GM18867 (cell line): ENCODE data around the gene DLGAP1.

Experiments
- ATAC-seq: cut with Tn5 transposase; IDR thresholded peaks from one replicate; pipeline ENCODE4 v1.9.1; 2021; ENCODE audit warnings: mild to moderate bottlenecking, moderate library complexity; ENCODE audit not compliant: unreplicated experiment

The DLGAP1 gene

GRCh38 chr18:3794537-3795348 lies 660.4 kb downstream of the DLGAP1 start:
- no peak for ATAC-seq

DNA sequence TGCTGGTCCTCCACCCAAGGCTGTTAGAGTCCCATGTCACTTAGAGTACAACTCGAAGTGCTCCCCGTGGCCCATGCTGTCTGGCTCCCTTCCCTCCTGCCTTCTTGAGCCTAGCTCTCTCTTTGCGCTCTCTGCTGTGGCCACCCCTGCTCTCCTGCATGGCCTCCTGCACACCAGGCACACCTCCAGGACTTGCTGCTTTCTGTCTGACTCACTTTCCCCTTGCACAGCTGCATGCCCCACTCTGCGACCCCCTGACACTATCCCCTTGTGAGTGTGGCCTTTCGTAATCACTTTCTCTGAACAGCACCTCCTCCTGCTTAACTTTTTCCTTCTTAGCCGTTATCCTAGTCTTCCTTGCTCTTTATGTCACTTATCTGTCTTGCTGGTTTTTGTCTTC lies 661.6 kb downstream of the DLGAP1 start:
- no peak for ATAC-seq

DNA sequence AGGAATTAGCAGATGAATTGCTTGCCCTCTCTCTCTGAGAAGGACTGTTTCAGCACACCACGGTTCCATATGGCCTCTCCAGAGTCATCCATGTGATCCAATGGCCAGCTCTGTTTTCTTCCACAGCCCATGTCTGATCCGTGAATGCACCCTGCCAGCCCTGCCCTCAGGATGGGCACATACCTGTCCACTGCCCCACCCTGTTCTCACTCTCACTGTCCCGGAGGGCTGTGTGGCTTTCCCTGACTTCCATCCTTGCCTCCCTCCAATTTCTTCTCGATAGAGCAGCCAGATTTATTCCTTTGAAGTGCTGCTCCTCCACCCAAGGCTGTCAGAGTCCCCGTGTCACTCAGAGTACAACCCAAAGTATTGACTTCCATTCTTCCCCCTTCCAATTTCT lies 662.0 kb downstream of the DLGAP1 start:
- ATAC-seq: no peak

GRCh38 chr18:3792711-3793110 lies 662.4 kb downstream of the DLGAP1 start:
- ATAC-seq: no peak

- no peak for ATAC-seq
These were observed 663.9 kb downstream of the DLGAP1 start for GRCh38 chr18:3791238-3791637.

DNA sequence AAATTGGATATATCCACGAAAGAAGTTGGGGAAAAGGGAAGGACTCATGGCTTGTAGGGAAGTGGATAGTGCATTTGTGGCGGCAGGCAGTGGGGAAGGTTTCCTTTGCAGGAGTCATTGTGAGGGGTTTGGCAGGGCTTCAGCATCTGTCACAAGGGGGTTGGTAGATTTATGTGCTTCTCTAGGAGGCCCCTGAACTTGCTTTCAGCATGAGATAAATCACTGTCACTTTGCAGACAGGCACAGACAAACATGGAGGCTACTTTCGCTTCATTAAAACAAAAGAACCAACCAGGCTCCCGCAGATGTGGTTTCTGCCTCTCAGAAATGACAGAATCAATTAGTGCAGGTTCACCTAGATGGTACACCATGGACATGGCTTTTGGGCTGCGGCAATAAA lies 664.4 kb downstream of the DLGAP1 start:
- ATAC-seq: no peak

- ATAC-seq: no peak
These were observed 665.6 kb downstream of the DLGAP1 start for GRCh38 chr18:3789525-3789924.

- ATAC-seq: no peak
These were observed 670.2 kb downstream of the DLGAP1 start for GRCh38 chr18:3784949-3785348.

DNA sequence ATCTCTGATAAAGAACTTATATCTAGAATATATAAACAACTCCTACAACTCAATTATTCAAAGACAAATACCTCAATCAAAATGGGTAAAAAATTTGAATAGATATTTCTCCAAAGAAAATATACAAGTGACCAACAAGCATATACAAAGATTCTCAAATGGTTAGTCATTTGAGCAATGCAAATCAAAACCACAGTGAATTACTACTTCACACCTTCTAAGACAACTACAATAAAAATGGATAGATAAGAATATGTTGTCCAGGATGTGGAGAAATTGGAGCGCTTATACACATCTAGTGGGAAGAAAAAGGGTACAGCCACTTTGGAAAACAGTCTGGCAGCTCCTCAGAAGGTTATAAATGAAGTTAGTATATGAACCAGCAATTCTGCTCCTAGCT lies 672.2 kb downstream of the DLGAP1 start:
- no peak for ATAC-seq

DNA sequence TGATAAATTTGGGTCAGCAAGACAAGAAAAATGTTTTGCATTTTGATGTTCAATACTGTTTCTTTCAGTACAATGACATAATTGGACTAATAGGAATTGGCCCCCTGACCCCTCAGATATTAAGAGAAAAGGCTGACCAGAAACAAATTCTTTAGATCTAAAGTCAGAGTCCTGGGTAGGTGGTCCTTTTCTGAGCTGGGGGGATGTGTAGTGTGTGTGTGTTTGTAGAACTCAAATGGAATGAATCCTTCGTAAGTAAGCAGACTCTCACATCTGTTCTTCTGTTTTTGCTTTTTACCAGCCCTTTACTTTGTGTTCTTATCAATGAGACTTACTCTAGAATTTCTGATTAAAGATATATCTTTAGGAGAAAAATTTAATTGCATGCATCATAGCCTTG lies 677.4 kb downstream of the DLGAP1 start:
- no peak for ATAC-seq

DNA sequence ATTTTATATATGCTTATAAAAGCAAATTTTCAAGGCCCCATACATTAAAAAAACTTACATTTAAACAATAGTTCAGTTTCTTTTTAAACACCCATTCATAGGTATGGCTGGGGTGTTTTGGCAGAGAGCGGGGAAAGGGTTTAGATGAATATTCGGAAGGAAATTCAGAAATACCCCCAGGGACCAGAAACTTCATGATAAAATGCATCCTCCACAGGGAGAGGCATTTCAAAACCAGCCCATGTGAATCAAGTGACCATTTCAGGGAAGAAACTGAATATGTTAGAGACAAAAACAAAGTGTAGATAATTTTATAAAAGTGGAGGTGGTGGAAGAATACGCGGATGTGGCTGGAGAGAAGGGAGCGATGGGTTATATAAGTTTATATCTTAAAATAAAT lies 678.0 kb downstream of the DLGAP1 start:
- ATAC-seq: no peak

- no peak for ATAC-seq
These were observed 679.1 kb downstream of the DLGAP1 start for GRCh38 chr18:3775996-3776395.

- ATAC-seq: no peak
These were observed 681.8 kb downstream of the DLGAP1 start for GRCh38 chr18:3773303-3773702.

DNA sequence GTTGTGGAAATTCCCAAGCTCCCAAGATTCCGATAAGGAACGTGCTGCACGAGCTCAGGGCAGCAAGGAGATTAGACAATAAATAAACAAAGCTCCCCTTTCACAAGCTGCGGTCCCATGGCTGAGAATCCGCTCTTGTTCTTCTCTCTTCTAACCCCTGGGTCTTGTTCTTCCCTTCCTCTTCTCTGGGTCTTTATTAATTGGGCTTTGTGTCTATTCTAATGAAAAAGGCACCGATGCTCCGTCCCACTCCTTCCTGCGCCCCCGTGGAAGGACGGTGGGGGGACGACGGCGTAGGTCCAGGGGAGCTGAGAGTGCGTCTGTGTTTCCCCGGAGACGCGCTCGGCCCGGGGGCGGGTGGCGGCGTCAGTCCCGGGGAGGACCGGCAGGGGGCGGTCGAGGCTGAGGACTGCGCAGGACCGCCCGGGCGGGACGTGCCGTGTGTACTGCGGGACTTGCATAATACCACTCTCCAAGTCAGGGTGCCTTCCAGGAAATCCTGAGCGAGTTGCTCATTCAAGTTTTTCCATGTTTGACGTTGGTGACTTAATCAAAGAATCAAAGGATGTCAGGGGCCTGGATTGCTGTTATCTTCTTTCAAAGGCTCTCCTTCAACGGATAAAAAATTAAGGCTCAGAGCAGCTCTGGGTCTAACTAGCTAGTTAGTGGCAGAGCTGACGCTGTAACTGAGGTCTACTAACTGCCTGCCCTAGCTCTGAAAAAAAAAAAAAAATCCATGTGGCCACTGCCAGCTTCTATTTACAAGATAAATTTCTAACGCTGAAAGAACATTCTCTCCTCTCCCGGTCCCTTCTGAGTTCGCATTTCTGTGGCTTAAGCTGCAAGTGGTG lies 683.8 kb downstream of the DLGAP1 start:
- ATAC-seq: peak; percentile 97

DNA sequence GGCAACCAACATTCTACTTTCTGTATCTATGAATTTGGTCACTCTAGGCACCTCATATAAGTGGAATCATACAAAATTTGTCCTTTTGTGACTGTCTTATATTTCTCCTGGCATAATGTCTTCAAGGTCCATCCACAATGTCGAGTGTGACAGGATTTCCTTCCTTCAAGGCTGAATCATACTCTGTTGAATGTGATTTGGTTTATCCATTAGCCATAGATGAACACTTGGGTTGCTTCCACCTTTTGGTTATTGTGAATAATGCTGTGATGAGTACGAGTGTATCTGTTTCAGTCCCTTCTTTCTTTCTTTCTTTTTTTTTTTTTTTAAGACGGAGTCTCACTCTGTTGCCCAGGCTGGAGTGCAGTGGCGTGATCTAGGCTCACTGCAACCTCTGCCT lies 693.8 kb downstream of the DLGAP1 start:
- ATAC-seq: no peak

GRCh38 chr18:3760741-3761140 lies 694.4 kb downstream of the DLGAP1 start:
- ATAC-seq: no peak

GRCh38 chr18:3759099-3759498 lies 696.0 kb downstream of the DLGAP1 start:
- ATAC-seq: no peak

GRCh38 chr18:3758531-3758930 lies 696.6 kb downstream of the DLGAP1 start:
- ATAC-seq: no peak

GRCh38 chr18:3757361-3757760 lies 697.7 kb downstream of the DLGAP1 start:
- no peak for ATAC-seq

- no peak for ATAC-seq
These were observed 702.0 kb downstream of the DLGAP1 start for GRCh38 chr18:3753106-3753505.

DNA sequence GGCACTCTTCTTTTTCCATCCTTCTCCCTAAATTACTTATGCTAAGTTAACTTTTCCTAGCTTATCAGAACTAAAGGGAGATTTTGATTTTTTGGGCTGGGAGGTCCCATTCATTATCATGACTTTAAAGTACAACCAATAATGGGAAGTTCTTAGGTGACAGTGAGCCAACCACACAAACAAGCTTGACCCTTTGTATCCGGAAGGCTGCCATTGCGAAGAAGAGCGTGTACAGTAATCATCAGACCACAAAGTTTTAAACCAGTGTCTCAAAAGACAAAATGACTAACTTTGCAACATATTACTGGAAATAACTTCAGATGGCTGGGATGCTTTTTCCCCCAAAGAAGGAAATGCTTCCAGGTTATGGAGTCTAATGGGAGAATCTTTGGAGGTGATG lies 707.0 kb downstream of the DLGAP1 start:
- ATAC-seq: no peak
